Panc1 (cell line): Measurements from ENCODE around the gene COG7. TPM values are rescaled to one million over a fixed set of nuclear protein-coding genes. Genes with fewer than 3 reads are reported as not detected.

Experiments
- ATAC-seq: fragments of 200-7000 bp; cut with Tn5 transposase; 2 replicates; pipeline ENCODE4 v1.9.1; 2020; ENCODE audit warnings: mild to moderate bottlenecking, moderate library complexity
- BruUV-seq: library from RNA; stranded (reverse); fragments of 400-500 nt; replicated peaks from 2 replicates; lab custom pipeline; 2021; lab: Mats Ljungman, UMichigan
- CTCF ChIA-PET: fragments of 300-600 bp; sonication (Branson Sonifier 250); formaldehyde crosslinking; loops from one replicate; lab custom pipeline; 2022; ENCODE audit warnings: antibody characterized with exemption; lab: Charles Lee
- POLR2A ChIA-PET: fragments of 300-600 bp; sonication (Branson Sonifier 250); formaldehyde crosslinking; loops from one replicate; lab custom pipeline; 2022; ENCODE audit warnings: antibody characterized with exemption; lab: Charles Lee
- DNase-seq: peaks from one replicate; pipeline ENCODE4 v3.0.0-alpha.2; 2010; ENCODE audit warnings: low read depth, low spot score
- H3K27ac ChIP-seq: 2 replicates; pipeline ENCODE4 v1.5.1; 2011; ENCODE audit warnings: mild to moderate bottlenecking, low read length, inconsistent platforms
- H3K27me3 ChIP-seq: fragments of 200-500 bp; sonication (Bioruptor generic); 2 replicates; pipeline ENCODE4 v1.6.0; 2014; ENCODE audit warnings: low read length, inconsistent platforms; ENCODE audit not compliant: control insufficient read depth, insufficient read depth
- H3K36me3 ChIP-seq: fragments of 200-500 bp; sonication (Bioruptor generic); 2 replicates; pipeline ENCODE4 v1.5.1; 2014; ENCODE audit warnings: inconsistent platforms, mild to moderate bottlenecking, low read length, moderate library complexity; ENCODE audit not compliant: control insufficient read depth, insufficient read depth
- H3K4me1 ChIP-seq: 2 replicates; pipeline ENCODE4 v1.5.1; 2011; ENCODE audit warnings: inconsistent platforms, mild to moderate bottlenecking, low read length, moderate library complexity; ENCODE audit not compliant: control insufficient read depth, insufficient read depth
- H3K4me3 ChIP-seq, 2 experiments: 2 replicates each; pipeline ENCODE4 v1.5.1; 2011 to 2012; ENCODE audit warnings: low read depth in 2 of 2, low read length in 2 of 2, mild to moderate bottlenecking in 2 of 2, inconsistent platforms in 1 of 2, moderate library complexity in 1 of 2
- H3K9me3 ChIP-seq: fragments of 200-500 bp; sonication (Bioruptor generic); 2 replicates; pipeline ENCODE4 v1.5.1; 2014; ENCODE audit warnings: low read depth, mild to moderate bottlenecking, inconsistent platforms, low read length, moderate library complexity; ENCODE audit not compliant: control insufficient read depth, insufficient read depth
- POLR2AphosphoS5 ChIP-seq: IDR thresholded peaks from 2 replicates; pipeline ENCODE4 v1.6.1; 2012; ENCODE audit warnings: mild to moderate bottlenecking, low read depth, low read length, moderate library complexity
- SIN3A ChIP-seq: IDR thresholded peaks from 2 replicates; pipeline ENCODE4 v1.6.1; 2012; ENCODE audit warnings: low read depth, mild to moderate bottlenecking, low read length, moderate library complexity, borderline replicate concordance; ENCODE audit not compliant: insufficient read depth
- TCF7L2 ChIP-seq: IDR thresholded peaks from 2 replicates; pipeline ENCODE4 v1.6.1; 2011; ENCODE audit warnings: mild to moderate bottlenecking, low read depth, low read length, inconsistent platforms
- in situ Hi-C: cut with HindIII; loops from 2 replicates; pipeline ENCODE4 v1.10.0; 2016; ENCODE audit warnings: low sequenced_read_pairs, low pct_unique_long_range_greater_than_20kb
- intact Hi-C: fragments of 100-400 bp; cut with micrococcal nuclease; formaldehyde crosslinking; loops from one replicate; pipeline ENCODE4 v1.10.0; 2022; ENCODE audit not compliant: unreplicated experiment
- total RNA-seq: library from RNA; stranded (reverse); gene quantifications from one replicate; pipeline ENCODE4 v1.2.1, GENCODE V29; 2021; ENCODE audit not compliant: unreplicated experiment
- TF ChIP-seq, protein P1 (sequence below), 2 experiments: IDR thresholded peaks; 2 replicates each; pipeline ENCODE4 v1.6.1; 2011 to 2012; ENCODE audit warnings: low read depth in 2 of 2, control low read depth in 1 of 2, low read length in 1 of 2, mild to moderate bottlenecking in 1 of 2, moderate library complexity in 1 of 2; ENCODE audit not compliant: insufficient read depth in 1 of 2
- TF ChIP-seq, protein P2 (sequence below): fragments of 450-650 bp; IDR thresholded peaks from 2 replicates; pipeline ENCODE4 v1.5.1; 2017; ENCODE audit warnings: mild to moderate bottlenecking

COG7 gene
- total RNA-seq, 1 experiment from 2014 or later = 25.3 TPM

DNA sequence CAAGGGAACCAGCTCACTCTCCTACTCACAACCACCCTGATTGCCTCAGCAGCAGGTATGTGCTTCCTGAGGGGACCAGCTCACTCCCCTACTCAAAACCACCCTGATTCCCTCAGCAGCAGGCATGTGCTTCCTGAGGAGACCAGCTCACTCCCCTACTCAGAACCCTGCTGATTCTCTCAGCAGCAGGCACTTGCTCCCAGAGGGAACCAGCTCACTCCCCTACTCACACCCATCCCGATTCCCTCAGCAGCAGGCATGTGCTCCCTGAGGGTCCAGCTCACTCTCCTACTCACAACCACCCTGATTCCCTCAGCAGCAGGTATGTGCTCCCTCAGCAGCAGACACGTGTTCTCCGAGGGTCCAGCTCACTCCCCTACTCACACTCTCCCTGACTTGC, 26.1 kb upstream of the COG7 start:
- POLR2A ChIA-PET = no interaction called here
- intact Hi-C loops = no loop called here
- no peak for DNase-seq

DNA sequence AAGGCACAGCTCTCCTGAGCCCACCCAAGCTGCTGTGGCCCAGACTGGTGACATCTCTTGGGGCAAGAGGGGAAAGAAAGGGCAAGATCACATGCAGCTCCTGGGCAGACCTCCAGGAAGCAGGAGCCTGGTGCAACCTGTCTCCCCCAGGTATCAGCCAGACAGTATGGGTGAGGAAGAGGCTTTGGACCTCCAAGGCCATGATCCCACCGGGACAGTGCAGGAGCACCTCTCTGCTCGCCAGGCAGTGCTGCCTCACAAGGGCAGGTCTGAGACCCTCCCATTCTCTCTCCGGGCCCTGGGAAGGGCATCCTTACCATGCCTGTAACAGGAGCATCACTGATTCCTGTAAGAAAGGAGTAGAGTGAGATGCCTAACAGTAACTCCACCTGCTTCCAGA, 25.6 kb upstream of the COG7 start:
- Histone ChIP-seq H3K27ac (no peak overlapping the region), H3K9me3 (no peaks in the 10 kb centered on the region), H3K4me1 (no peaks in the 10 kb centered on the region), H3K27me3 (no peaks in the 10 kb centered on the region), H3K36me3 (peaks cover 20% of the 10 kb centered on the region), H3K4me3 (no peak overlapping the region)
- ChIA-PET CTCF (no interaction called here), POLR2A (no interaction called here)
- intact Hi-C loops (no loop called here), in situ Hi-C loops (no loop called here)
- TF ChIP-seq SIN3A (no peak), POLR2AphosphoS5 (no peak), TCF7L2 (no peak)
- TF ChIP-seq, protein P1, sequence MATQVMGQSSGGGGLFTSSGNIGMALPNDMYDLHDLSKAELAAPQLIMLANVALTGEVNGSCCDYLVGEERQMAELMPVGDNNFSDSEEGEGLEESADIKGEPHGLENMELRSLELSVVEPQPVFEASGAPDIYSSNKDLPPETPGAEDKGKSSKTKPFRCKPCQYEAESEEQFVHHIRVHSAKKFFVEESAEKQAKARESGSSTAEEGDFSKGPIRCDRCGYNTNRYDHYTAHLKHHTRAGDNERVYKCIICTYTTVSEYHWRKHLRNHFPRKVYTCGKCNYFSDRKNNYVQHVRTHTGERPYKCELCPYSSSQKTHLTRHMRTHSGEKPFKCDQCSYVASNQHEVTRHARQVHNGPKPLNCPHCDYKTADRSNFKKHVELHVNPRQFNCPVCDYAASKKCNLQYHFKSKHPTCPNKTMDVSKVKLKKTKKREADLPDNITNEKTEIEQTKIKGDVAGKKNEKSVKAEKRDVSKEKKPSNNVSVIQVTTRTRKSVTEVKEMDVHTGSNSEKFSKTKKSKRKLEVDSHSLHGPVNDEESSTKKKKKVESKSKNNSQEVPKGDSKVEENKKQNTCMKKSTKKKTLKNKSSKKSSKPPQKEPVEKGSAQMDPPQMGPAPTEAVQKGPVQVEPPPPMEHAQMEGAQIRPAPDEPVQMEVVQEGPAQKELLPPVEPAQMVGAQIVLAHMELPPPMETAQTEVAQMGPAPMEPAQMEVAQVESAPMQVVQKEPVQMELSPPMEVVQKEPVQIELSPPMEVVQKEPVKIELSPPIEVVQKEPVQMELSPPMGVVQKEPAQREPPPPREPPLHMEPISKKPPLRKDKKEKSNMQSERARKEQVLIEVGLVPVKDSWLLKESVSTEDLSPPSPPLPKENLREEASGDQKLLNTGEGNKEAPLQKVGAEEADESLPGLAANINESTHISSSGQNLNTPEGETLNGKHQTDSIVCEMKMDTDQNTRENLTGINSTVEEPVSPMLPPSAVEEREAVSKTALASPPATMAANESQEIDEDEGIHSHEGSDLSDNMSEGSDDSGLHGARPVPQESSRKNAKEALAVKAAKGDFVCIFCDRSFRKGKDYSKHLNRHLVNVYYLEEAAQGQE (IDR thresholded peaks at IDR 0.05; ENCODE audit: insufficient read depth in 1 of 2, low read depth in 2 of 2, low read length in 1 of 2) = no peak
- TF ChIP-seq, protein P2, sequence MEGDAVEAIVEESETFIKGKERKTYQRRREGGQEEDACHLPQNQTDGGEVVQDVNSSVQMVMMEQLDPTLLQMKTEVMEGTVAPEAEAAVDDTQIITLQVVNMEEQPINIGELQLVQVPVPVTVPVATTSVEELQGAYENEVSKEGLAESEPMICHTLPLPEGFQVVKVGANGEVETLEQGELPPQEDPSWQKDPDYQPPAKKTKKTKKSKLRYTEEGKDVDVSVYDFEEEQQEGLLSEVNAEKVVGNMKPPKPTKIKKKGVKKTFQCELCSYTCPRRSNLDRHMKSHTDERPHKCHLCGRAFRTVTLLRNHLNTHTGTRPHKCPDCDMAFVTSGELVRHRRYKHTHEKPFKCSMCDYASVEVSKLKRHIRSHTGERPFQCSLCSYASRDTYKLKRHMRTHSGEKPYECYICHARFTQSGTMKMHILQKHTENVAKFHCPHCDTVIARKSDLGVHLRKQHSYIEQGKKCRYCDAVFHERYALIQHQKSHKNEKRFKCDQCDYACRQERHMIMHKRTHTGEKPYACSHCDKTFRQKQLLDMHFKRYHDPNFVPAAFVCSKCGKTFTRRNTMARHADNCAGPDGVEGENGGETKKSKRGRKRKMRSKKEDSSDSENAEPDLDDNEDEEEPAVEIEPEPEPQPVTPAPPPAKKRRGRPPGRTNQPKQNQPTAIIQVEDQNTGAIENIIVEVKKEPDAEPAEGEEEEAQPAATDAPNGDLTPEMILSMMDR = no peak
- no TSS peak for BruUV-seq
- ATAC-seq (no peak), DNase-seq (no peak)

More for the DNA sequence above, 26.1 kb upstream of the COG7 start:
- Histone ChIP-seq H3K4me1 (no peaks in the 10 kb centered on the region), H3K4me3 (no peak overlapping the region), H3K9me3 (no peaks in the 10 kb centered on the region), H3K36me3 (peaks cover 15% of the 10 kb centered on the region), H3K27me3 (no peaks in the 10 kb centered on the region), H3K27ac (no peak overlapping the region)
- no peak for ATAC-seq
- TF ChIP-seq SIN3A = no peak
- no peak for TF ChIP-seq TCF7L2
- TF ChIP-seq, protein P2 = no peak
- TF ChIP-seq, protein P1 (IDR thresholded peaks at IDR 0.05; ENCODE audit: insufficient read depth in 1 of 2, low read depth in 2 of 2, low read length in 1 of 2) = no peak
- no peak for TF ChIP-seq POLR2AphosphoS5
- in situ Hi-C loops = no loop called here
- CTCF ChIA-PET = no interaction called here
- no TSS peak for BruUV-seq
